ENCODE measurements around the gene DUSP22. TPM values are rescaled to one million over a fixed set of nuclear protein-coding genes. Genes with fewer than 3 reads are reported as not detected.

The DUSP22 gene
- total RNA-seq, 3 donors from 2014 or later = 27.5 to 80.6 (median 29.1) TPM

- TF ChIP-seq CTCF (IDR thresholded peaks at IDR 0.05) = no peak
- no peaks in the 10 kb centered on the region for H3K36me3 ChIP-seq (ENCODE audit: low read depth)
- no peak for DNase-seq
- H3K4me1 ChIP-seq (ENCODE audit: low read depth) = no peaks in the 10 kb centered on the region
- H3K9me3 ChIP-seq = peaks cover 12% of the 10 kb centered on the region
- no peak overlapping the region for H3K4me3 ChIP-seq
- no peak for ATAC-seq
- intact Hi-C loops (cut with DNase I, micrococcal nuclease) = no loop called here
Observed at GRCh38 chr6:382883-383810, 90.9 kb downstream of the DUSP22 start.

- TF ChIP-seq CTCF (IDR thresholded peaks at IDR 0.05) = no peak
Observed at GRCh38 chr6:383856-384255, 91.6 kb downstream of the DUSP22 start.

GRCh38 chr6:384898-385297 lies 92.6 kb downstream of the DUSP22 start:
- Histone ChIP-seq H3K36me3 (ENCODE audit: low read depth) (no peaks in the 10 kb centered on the region), H3K9me3 (peaks cover 2% of the 10 kb centered on the region), H3K4me3 (no peak overlapping the region), H3K4me1 (ENCODE audit: low read depth) (no peaks in the 10 kb centered on the region)
- TF ChIP-seq CTCF (IDR thresholded peaks at IDR 0.05) = no peak
- DNase-seq (no peak), ATAC-seq (no peak)
- intact Hi-C loops (cut with DNase I, micrococcal nuclease) = no loop called here

More at GRCh38 chr6:383856-384255, 91.6 kb downstream of the DUSP22 start:
- Histone ChIP-seq H3K4me3 (no peak overlapping the region), H3K9me3 (peaks cover 12% of the 10 kb centered on the region), H3K36me3 (ENCODE audit: low read depth) (no peaks in the 10 kb centered on the region), H3K4me1 (ENCODE audit: low read depth) (no peaks in the 10 kb centered on the region)
- no peak for ATAC-seq
- DNase-seq = no peak
- intact Hi-C loops (cut with DNase I, micrococcal nuclease) = no loop called here

- ATAC-seq (no peak), DNase-seq (no peak)
- H3K36me3 ChIP-seq (ENCODE audit: low read depth) = no peaks in the 10 kb centered on the region
- no peak for TF ChIP-seq CTCF (IDR thresholded peaks at IDR 0.05)
- no peaks in the 10 kb centered on the region for H3K9me3 ChIP-seq
- H3K4me1 ChIP-seq (ENCODE audit: low read depth) = no peaks in the 10 kb centered on the region
- H3K4me3 ChIP-seq = no peak overlapping the region
- intact Hi-C loops (cut with DNase I, micrococcal nuclease) = no loop called here
Observed at GRCh38 chr6:385614-386013, 93.3 kb downstream of the DUSP22 start.

- peaks cover 2% of the 10 kb centered on the region for H3K4me1 ChIP-seq (ENCODE audit: low read depth)
- no peak overlapping the region for H3K4me3 ChIP-seq
- intact Hi-C loops (cut with DNase I, micrococcal nuclease) = no loop called here
- no peak for ATAC-seq
- H3K9me3 ChIP-seq = no peaks in the 10 kb centered on the region
- DNase-seq = no peak
- TF ChIP-seq CTCF (IDR thresholded peaks at IDR 0.05) = no peak
- no peaks in the 10 kb centered on the region for H3K36me3 ChIP-seq (ENCODE audit: low read depth)
Observed at GRCh38 chr6:386688-387266, 94.5 kb downstream of the DUSP22 start.

All from mucosa of descending colon (tissue), 3 donors.